Measurements from ENCODE around the gene CDC42BPA.
"Not testable (repeated sequence)": the region's sequence is repeated elsewhere in the genome, so short reads cannot be mapped to it uniquely, and the experiment has no call there.

The CDC42BPA gene

DNA sequence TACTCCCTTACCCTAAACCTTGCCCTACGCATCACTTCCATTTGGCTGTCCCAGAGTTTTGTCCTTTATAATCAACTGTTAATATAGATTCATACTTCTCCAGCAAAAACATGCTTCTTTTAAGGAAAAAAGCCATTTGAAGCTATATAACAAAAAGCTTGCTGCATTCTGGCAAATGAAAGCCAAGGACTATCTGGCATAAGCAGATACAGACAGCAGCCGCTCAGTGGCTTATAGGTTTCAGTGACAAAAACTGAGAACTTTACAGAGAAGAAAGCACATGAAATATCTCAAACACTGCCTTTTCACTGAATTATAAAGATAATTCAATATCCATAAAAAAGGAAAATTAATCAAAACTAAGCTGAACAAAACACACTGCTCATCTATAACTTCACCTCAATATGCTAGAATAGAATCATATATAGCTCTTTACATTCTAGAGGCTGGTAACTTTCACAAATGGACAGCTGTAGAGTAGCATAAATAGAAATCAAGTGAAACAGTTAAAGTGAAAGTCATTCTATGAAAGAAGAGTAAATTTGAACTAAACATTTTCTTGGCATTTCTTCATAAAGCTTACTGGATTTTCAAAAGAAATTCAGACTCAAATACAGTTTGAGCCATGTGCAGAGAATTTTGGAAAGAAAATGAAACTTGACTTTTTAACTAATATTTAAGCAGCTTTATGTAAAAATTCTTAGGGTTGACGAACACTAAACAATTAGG, 19.6 kb downstream of the CDC42BPA start:
- no peak for DNase-seq (ENCODE audit: extremely low spot score)
- POLR2A ChIA-PET = interaction anchor here (1.0 to 1.2 kb wide), 2 partner anchors 8 to 20 kb away, joined by 3 read pairs; no protein-coding TSS in a partner anchor
- CTCF ChIA-PET = interaction anchor here (0.7 kb wide), 1 partner anchor 79 kb away, joined by 3 read pairs; no protein-coding TSS in a partner anchor

DNA sequence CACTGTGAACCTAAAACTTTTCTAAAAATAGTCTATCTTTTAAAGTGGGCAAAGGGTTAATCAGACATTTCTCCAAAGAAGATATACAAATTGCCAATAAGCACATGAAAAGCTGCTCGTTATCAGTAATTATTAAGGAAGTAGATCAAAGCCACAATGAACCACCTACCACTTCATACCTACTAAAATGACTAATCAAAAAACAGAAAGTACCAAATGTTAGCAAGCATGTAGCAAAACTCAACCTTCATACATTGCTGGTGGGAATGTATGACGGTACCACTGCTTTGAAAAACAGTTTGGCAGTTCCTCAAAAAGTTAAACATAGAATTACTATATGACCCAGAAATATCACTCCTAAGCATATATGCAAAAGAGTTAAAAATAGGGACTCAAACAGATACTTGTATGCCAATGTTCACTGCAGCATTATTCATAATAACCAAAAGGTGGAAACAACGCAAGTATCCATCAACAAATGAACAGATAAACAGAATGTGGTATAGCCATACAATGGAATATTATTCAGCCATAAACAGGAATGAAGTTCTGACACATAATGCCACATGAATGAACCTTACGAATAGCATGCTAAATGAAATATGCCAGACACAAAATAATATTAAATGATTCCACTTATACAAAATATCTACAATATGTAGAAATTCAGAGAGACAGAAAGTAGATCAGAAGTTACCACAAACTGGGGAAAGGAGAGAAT, 21.1 kb downstream of the CDC42BPA start:
- DNase-seq (ENCODE audit: extremely low spot score) = no peak
- TF ChIP-seq NFRKB (IDR thresholded peaks at IDR 0.05) (no peak), BHLHE40 (IDR thresholded peaks at IDR 0.05; ENCODE audit: borderline replicate concordance) (no peak), SP1 (IDR thresholded peaks at IDR 0.05) (no peak), LEF1 (IDR thresholded peaks at IDR 0.05; ENCODE audit: borderline replicate concordance) (no peak), ELF4 (IDR thresholded peaks at IDR 0.05) (no peak), TARDBP (IDR thresholded peaks at IDR 0.05) (no peak)
- POLR2A ChIA-PET = no interaction called here
- CTCF ChIA-PET = no interaction called here

More for the DNA sequence above, 19.6 kb downstream of the CDC42BPA start:
- no peak for TF ChIP-seq ZNF384 (IDR thresholded peaks at IDR 0.05)
- TF ChIP-seq L3MBTL2 (conservative IDR thresholded peaks at IDR 0.05) = no peak
- no peak for TF ChIP-seq TARDBP (IDR thresholded peaks at IDR 0.05)
- no peak for TF ChIP-seq ARNT (IDR thresholded peaks at IDR 0.05)
- TF ChIP-seq SP1 (IDR thresholded peaks at IDR 0.05) = no peak

DNA sequence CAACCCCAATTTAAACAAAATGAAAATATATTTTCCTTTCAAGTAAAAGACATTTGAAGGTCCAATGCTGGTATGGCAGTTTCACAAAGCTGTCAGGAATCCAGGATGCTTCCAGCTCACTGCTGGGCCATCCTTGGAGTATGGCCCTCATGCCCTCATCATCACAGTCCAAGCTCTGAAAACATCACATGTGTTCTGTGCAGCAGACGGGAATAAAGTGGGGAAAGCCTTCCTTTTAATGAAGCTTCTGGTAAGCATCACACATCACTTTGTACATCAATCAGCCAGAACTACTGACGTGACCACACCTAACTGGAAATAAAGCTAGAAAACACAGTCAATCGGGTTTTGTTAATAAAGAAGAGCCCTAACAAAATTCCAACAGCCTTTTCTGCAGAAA, 22.7 kb downstream of the CDC42BPA start:
- DNase-seq (ENCODE audit: extremely low spot score) = no peak
- CTCF ChIA-PET = no interaction called here
- POLR2A ChIA-PET = no interaction called here
- TF ChIP-seq FOXM1 (IDR thresholded peaks at IDR 0.05; ENCODE audit: borderline replicate concordance) (no peak), BHLHE40 (IDR thresholded peaks at IDR 0.05; ENCODE audit: borderline replicate concordance) (no peak), FOXA1 (IDR thresholded peaks at IDR 0.05) (no peak), HDGF (IDR thresholded peaks at IDR 0.05; ENCODE audit: borderline replicate concordance) (no peak)
- TF ChIP-seq, protein P1, sequence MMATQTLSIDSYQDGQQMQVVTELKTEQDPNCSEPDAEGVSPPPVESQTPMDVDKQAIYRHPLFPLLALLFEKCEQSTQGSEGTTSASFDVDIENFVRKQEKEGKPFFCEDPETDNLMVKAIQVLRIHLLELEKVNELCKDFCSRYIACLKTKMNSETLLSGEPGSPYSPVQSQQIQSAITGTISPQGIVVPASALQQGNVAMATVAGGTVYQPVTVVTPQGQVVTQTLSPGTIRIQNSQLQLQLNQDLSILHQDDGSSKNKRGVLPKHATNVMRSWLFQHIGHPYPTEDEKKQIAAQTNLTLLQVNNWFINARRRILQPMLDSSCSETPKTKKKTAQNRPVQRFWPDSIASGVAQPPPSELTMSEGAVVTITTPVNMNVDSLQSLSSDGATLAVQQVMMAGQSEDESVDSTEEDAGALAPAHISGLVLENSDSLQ (IDR thresholded peaks at IDR 0.05) = no peak

DNA sequence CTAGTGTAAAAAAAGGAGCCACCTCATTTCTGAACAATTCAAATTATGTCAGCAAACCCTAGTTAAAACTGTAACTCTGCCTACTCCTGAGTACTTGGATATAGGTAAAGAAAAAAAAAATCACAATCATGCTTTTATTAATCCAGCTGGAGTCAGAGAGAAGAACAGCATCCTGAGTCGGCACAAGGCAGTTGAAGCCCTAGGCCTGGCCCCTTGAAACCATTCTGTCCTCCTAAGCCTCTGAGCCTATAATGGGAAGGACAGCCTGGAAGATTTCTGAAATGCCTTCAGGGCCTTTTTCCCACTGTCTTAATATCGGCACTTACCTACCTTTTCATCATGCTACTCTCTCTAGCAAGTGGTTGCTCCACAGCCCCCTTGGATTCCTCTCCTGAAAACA, 32.5 kb downstream of the CDC42BPA start:
- ChIA-PET POLR2A (no interaction called here), CTCF (no interaction called here)
- no peak for TF ChIP-seq SUZ12 (IDR thresholded peaks at IDR 0.05)
- no peak for TF ChIP-seq NFRKB (IDR thresholded peaks at IDR 0.05)
- TF ChIP-seq FOXM1 (IDR thresholded peaks at IDR 0.05; ENCODE audit: borderline replicate concordance) = no peak
- TF ChIP-seq, protein P1 (IDR thresholded peaks at IDR 0.05) = no peak
- no peak for TF ChIP-seq L3MBTL2 (conservative IDR thresholded peaks at IDR 0.05)
- no peak for TF ChIP-seq LEF1 (IDR thresholded peaks at IDR 0.05; ENCODE audit: borderline replicate concordance)
- TF ChIP-seq ARNT (IDR thresholded peaks at IDR 0.05) = no peak
- no peak for TF ChIP-seq CTBP1 (IDR thresholded peaks at IDR 0.05; ENCODE audit: borderline replicate concordance)
- no peak for TF ChIP-seq FOXK2 (IDR thresholded peaks at IDR 0.05)
- TF ChIP-seq HDGF (IDR thresholded peaks at IDR 0.05; ENCODE audit: borderline replicate concordance) = no peak
- no peak for TF ChIP-seq BHLHE40 (IDR thresholded peaks at IDR 0.05; ENCODE audit: borderline replicate concordance)
- TF ChIP-seq ZNF384 (IDR thresholded peaks at IDR 0.05) = no peak
- no peak for DNase-seq (ENCODE audit: extremely low spot score)

DNA sequence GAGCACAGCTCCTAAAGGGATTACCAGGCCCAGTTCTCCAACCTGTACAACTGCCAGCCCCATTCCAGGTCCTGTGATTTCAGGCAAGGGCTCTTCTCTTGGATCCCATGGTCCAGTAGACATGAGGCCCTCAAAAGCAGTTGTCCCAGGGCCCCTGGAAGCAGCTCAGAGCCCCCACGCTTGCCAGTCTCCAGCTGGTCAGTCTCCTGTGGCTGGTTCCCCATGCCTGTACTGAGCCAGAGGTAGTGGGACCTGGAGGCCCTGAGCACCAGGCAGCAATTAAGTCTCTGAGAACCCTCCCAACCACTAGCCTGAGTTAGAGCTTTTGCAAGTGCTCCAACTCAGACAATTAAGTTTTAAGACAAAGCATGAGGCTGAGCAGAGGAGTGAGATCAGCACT, 36.9 kb downstream of the CDC42BPA start:
- no peak for TF ChIP-seq FOXM1 (IDR thresholded peaks at IDR 0.05; ENCODE audit: borderline replicate concordance)
- TF ChIP-seq FOXA1 (IDR thresholded peaks at IDR 0.05) = no peak
- no peak for TF ChIP-seq ZNF384 (IDR thresholded peaks at IDR 0.05)
- no peak for TF ChIP-seq ARNT (IDR thresholded peaks at IDR 0.05)
- no peak for TF ChIP-seq L3MBTL2 (conservative IDR thresholded peaks at IDR 0.05)
- no peak for TF ChIP-seq TARDBP (IDR thresholded peaks at IDR 0.05)
- no peak for TF ChIP-seq HDGF (IDR thresholded peaks at IDR 0.05; ENCODE audit: borderline replicate concordance)
- TF ChIP-seq SP1 (IDR thresholded peaks at IDR 0.05) = no peak
- no peak for TF ChIP-seq LEF1 (IDR thresholded peaks at IDR 0.05; ENCODE audit: borderline replicate concordance)
- no peak for TF ChIP-seq NFRKB (IDR thresholded peaks at IDR 0.05)
- no peak for DNase-seq (ENCODE audit: extremely low spot score)
- ChIA-PET CTCF (interaction anchor here (0.9 kb wide), 1 partner anchor 9 kb away, joined by 3 read pairs; no protein-coding TSS in a partner anchor), POLR2A (no interaction called here)

DNA sequence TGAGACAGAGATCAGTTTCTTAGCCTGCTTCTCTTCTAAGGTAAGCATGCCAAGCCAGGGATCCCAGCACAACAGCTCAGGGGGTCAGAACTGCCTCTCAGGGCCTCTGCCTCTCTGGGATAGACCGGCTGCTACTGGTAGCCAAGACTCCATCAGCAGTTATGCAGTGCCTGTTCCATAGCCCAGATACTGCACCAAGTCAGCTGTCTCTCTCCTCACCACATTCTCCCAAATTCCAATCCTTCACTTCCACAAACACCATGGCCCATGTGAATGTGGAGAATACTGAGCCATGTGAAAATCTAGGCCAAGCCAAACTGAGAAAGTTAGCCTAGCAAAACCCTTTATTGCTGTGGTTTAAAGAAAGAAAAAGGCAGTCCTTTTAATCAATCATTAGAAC, 37.5 kb downstream of the CDC42BPA start:
- POLR2A ChIA-PET = no interaction called here

DNA sequence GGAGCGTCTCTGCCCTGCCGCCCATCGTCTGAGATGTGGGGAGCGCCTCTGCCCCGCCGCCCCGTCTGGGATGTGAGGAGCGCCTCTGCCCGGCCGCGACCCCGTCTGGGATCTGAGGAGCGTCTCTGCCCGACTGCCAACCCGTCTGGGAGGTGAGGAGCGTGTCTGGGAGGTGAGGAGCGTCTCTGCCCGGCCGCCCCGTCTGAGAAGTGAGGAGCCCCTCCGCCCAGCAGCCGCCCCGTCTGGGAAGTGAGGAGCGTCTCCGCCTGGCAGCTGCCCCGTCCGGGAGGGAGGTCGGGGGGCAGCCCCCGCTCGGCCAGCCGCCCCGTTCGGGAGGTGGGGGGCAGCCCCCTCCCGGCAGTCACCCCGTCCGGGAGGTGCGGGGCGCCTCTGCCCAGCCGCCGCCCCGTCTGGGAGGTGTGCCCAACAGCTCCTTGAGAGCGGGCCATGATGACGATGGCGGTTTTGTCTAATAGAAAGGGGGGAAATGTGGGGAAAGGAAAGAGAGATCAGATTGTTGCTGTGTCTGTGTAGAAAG, 42.1 kb downstream of the CDC42BPA start:
- POLR2A ChIA-PET; DNase-seq (ENCODE audit: extremely low spot score); CTCF ChIA-PET: not testable (repeated sequence)

More for the DNA sequence above, 37.5 kb downstream of the CDC42BPA start:
- no peak for DNase-seq (ENCODE audit: extremely low spot score)
- no peak for TF ChIP-seq HDGF (IDR thresholded peaks at IDR 0.05; ENCODE audit: borderline replicate concordance)
- TF ChIP-seq NFRKB (IDR thresholded peaks at IDR 0.05) = no peak
- no peak for TF ChIP-seq ARNT (IDR thresholded peaks at IDR 0.05)
- no peak for TF ChIP-seq LEF1 (IDR thresholded peaks at IDR 0.05; ENCODE audit: borderline replicate concordance)
- no peak for TF ChIP-seq BHLHE40 (IDR thresholded peaks at IDR 0.05; ENCODE audit: borderline replicate concordance)
- TF ChIP-seq, protein P1 (IDR thresholded peaks at IDR 0.05) = no peak
- TF ChIP-seq L3MBTL2 (conservative IDR thresholded peaks at IDR 0.05) = no peak
- no peak for TF ChIP-seq ELF4 (IDR thresholded peaks at IDR 0.05)
- CTCF ChIA-PET = no interaction called here
